HCT116 (cell line): ENCODE measurements around the gene ZSWIM6. TPM values are rescaled to one million over a fixed set of nuclear protein-coding genes. Genes with fewer than 3 reads are reported as not detected.
A peak's percentile ranks its signal among the peaks of the same experiment; 100 is the strongest.

ENCODE experiments used
- ATAC-seq: fragments of 200-7000 bp; cut with Tn5 transposase; 2 replicates; pipeline ENCODE4 v1.9.1; 2020; ENCODE audit warnings: mild to moderate bottlenecking, moderate library complexity
- BruUV-seq: library from RNA; stranded (reverse); fragments of 400-500 nt; replicated peaks from 2 replicates; lab custom pipeline; 2021; lab: Mats Ljungman, UMichigan
- CTCF ChIA-PET: fragments of 300-600 bp; sonication (Branson Sonifier 250); formaldehyde crosslinking; loops from one replicate; lab custom pipeline; 2021; ENCODE audit warnings: antibody characterized with exemption; lab: Charles Lee
- POLR2A ChIA-PET: fragments of 300-600, 350-600 bp; sonication (Branson Sonifier 250); formaldehyde crosslinking; loops from one replicate; lab custom pipeline; 2021; ENCODE audit warnings: antibody characterized with exemption; lab: Charles Lee
- RAD21 ChIA-PET, 2 experiments: fragments of 300-600 bp; sonication (Branson Sonifier 250); formaldehyde crosslinking; loops; one replicate each; lab custom pipeline; 2023; ENCODE audit warnings: low total read pairs in 2 of 2; ENCODE audit not compliant: uncharacterized antibody in 2 of 2, unreplicated experiment in 2 of 2, low non-redundant PET in 1 of 2; lab: Charles Lee
- DNase-seq: peaks from one replicate; pipeline ENCODE4 v3.0.0-alpha.2; 2010; ENCODE audit warnings: low read depth, low spot score
- H2AFZ ChIP-seq: fragments of 200-600 bp; shearing (Covaris generic), sonication (generic); 2 replicates; pipeline ENCODE4 v1.6.1; 2017; ENCODE audit warnings: low read depth, mixed run types, mixed read lengths, antibody characterized with exemption, low read length; ENCODE audit not compliant: poor library complexity, severe bottlenecking
- H3K27ac ChIP-seq: 2 replicates; pipeline ENCODE4 v1.5.1; 2012; ENCODE audit warnings: low read depth, low read length
- H3K27me3 ChIP-seq: fragments of 200-600 bp; sonication (generic); 2 replicates; pipeline ENCODE4 v1.6.1; 2016; ENCODE audit warnings: mixed run types, low read length, mixed read lengths; ENCODE audit not compliant: insufficient read depth
- H3K36me3 ChIP-seq, 2 experiments: fragments of 200-500 bp in 1 of 2; fragments of 200-600 bp in 1 of 2; sonication (Bioruptor generic) in 1 of 2; sonication (generic) in 1 of 2; 2 replicates each; pipeline versions ENCODE4 v1.5.1 to v1.6.1; 2014 to 2016; ENCODE audit warnings: low read length in 2 of 2, inconsistent platforms in 1 of 2, mixed read lengths in 1 of 2, mixed run types in 1 of 2; ENCODE audit not compliant: insufficient read depth in 2 of 2, control insufficient read depth in 1 of 2
- H3K4me1 ChIP-seq, 2 experiments: fragments of 200-600 bp in 1 of 2; sonication (generic) in 1 of 2; 2 replicates each; pipeline versions ENCODE4 v1.5.1 to v1.6.1; 2012 to 2017; ENCODE audit warnings: low read length in 2 of 2, inconsistent platforms in 1 of 2, mild to moderate bottlenecking in 1 of 2, mixed read lengths in 1 of 2, mixed run types in 1 of 2, moderate library complexity in 1 of 2; ENCODE audit not compliant: insufficient read depth in 2 of 2, control insufficient read depth in 1 of 2
- H3K4me2 ChIP-seq: fragments of 200-600 bp; sonication (generic); 2 replicates; pipeline ENCODE4 v1.6.1; 2017; ENCODE audit warnings: mixed run types, low read length, mixed read lengths
- H3K4me3 ChIP-seq, 2 experiments: fragments of 200-600 bp in 1 of 2; sonication (generic) in 1 of 2; replicated peaks in 1 of 2; 2 replicates each; pipeline ENCODE4 v1.5.1; 2011 to 2016; ENCODE audit warnings: low read length in 2 of 2, control low read depth in 1 of 2, low read depth in 1 of 2, mild to moderate bottlenecking in 1 of 2, mixed read lengths in 1 of 2, mixed run types in 1 of 2
- H3K79me2 ChIP-seq: fragments of 200-600 bp; sonication (generic); 2 replicates; pipeline ENCODE4 v1.6.1; 2017; ENCODE audit warnings: mild to moderate bottlenecking, mixed run types, low read length, moderate library complexity, mixed read lengths; ENCODE audit not compliant: insufficient read depth
- H3K9ac ChIP-seq: fragments of 200-600 bp; sonication (generic); 2 replicates; pipeline ENCODE4 v1.6.1; 2016; ENCODE audit warnings: low read length, mixed read lengths
- H3K9me2 ChIP-seq: fragments of 200-600 bp; sonication (generic), shearing (Covaris generic); 2 replicates; pipeline ENCODE4 v1.6.1; 2017; ENCODE audit warnings: mixed run types, mild to moderate bottlenecking, moderate library complexity; ENCODE audit not compliant: insufficient read depth
- H3K9me3 ChIP-seq, 2 experiments: fragments of 200-500 bp in 1 of 2; fragments of 200-600 bp in 1 of 2; sonication (Bioruptor generic) in 1 of 2; sonication (generic) in 1 of 2; 2 replicates each; pipeline ENCODE4 v1.6.1; 2014 to 2017; ENCODE audit warnings: low read length in 2 of 2, mixed read lengths in 2 of 2, inconsistent platforms in 1 of 2, low read depth in 1 of 2, mild to moderate bottlenecking in 1 of 2, mixed run types in 1 of 2, moderate library complexity in 1 of 2; ENCODE audit not compliant: control insufficient read depth in 1 of 2, insufficient read depth in 1 of 2
- H4K20me1 ChIP-seq: fragments of 200-600 bp; sonication (generic), shearing (Covaris generic); 2 replicates; pipeline ENCODE4 v1.6.1; 2017; ENCODE audit warnings: mixed run types, mild to moderate bottlenecking, moderate library complexity; ENCODE audit not compliant: insufficient read depth
- CEBPB ChIP-seq: IDR thresholded peaks from 2 replicates; pipeline ENCODE4 v1.6.1; 2012; ENCODE audit warnings: low read depth
- CTCF ChIP-seq, 3 experiments: fragments of 200-600 bp in 1 of 3; sonication (generic) in 1 of 3; IDR thresholded peaks in 2 of 3; conservative IDR thresholded peaks in 1 of 3; 2 replicates each; pipeline ENCODE4 v1.5.1; 2012 to 2017; ENCODE audit warnings: low read depth in 2 of 3, low read length in 2 of 3, antibody characterized with exemption in 1 of 3, borderline replicate concordance in 1 of 3, control low read depth in 1 of 3, mild to moderate bottlenecking in 1 of 3, mixed read lengths in 1 of 3, mixed run types in 1 of 3, moderate library complexity in 1 of 3; ENCODE audit not compliant: insufficient read depth in 1 of 3
- EGR1 ChIP-seq: IDR thresholded peaks from 2 replicates; pipeline ENCODE4 v1.6.1; 2012; ENCODE audit warnings: low read depth
- ELF1 ChIP-seq: IDR thresholded peaks from 2 replicates; pipeline ENCODE4 v1.6.1; 2012; ENCODE audit warnings: low read depth, borderline replicate concordance
- EZH2 ChIP-seq: fragments of 200-600 bp; sonication (generic); IDR thresholded peaks from 2 replicates; pipeline ENCODE4 v1.6.1; 2017; ENCODE audit warnings: antibody characterized with exemption, mixed run types
- EZH2phosphoT487 ChIP-seq: fragments of 200-600 bp; IDR thresholded peaks from 2 replicates; pipeline ENCODE4 v1.6.1; 2018; ENCODE audit warnings: antibody characterized with exemption, borderline replicate concordance
- FOSL1 ChIP-seq: IDR thresholded peaks from 2 replicates; pipeline ENCODE4 v1.6.1; 2012; ENCODE audit warnings: low read depth
- JUND ChIP-seq: IDR thresholded peaks from 2 replicates; pipeline ENCODE4 v1.6.1; 2012
- MAX ChIP-seq: IDR thresholded peaks from 2 replicates; pipeline ENCODE4 v1.6.1; 2012
- POLR2A ChIP-seq: IDR thresholded peaks from 2 replicates; pipeline ENCODE4 v1.7.0; 2011; ENCODE audit warnings: borderline replicate concordance; ENCODE audit not compliant: insufficient read depth, insufficient read length; ENCODE audit errors: extremely low read depth
- POLR2AphosphoS5 ChIP-seq: IDR thresholded peaks from 2 replicates; pipeline ENCODE4 v1.6.1; 2011; ENCODE audit warnings: mild to moderate bottlenecking, low read depth, low read length, moderate library complexity
- REST ChIP-seq: IDR thresholded peaks from 2 replicates; pipeline ENCODE4 v1.6.1; 2012; ENCODE audit warnings: low read depth
- SIN3A ChIP-seq: IDR thresholded peaks from 2 replicates; pipeline ENCODE4 v1.6.1; 2012; ENCODE audit warnings: low read depth
- SP1 ChIP-seq: IDR thresholded peaks from 2 replicates; pipeline ENCODE4 v1.6.1; 2012; ENCODE audit warnings: low read depth
- SRF ChIP-seq: IDR thresholded peaks from 2 replicates; pipeline ENCODE4 v1.6.1; 2012; ENCODE audit warnings: low read depth
- TCF7L2 ChIP-seq: IDR thresholded peaks from 2 replicates; pipeline ENCODE4 v1.7.0; 2011; ENCODE audit warnings: borderline replicate concordance, inconsistent platforms; ENCODE audit not compliant: insufficient read depth, insufficient read length; ENCODE audit errors: extremely low read depth
- YY1 ChIP-seq: IDR thresholded peaks from 2 replicates; pipeline ENCODE4 v1.6.1; 2011; ENCODE audit warnings: low read length, low read depth, moderate library complexity, mild to moderate bottlenecking; ENCODE audit not compliant: insufficient replicate concordance; ENCODE audit errors: extremely low read depth
- ZBTB33 ChIP-seq: IDR thresholded peaks from 2 replicates; pipeline ENCODE4 v1.6.1; 2011; ENCODE audit warnings: mild to moderate bottlenecking, low read length, moderate library complexity; ENCODE audit not compliant: insufficient replicate concordance; ENCODE audit errors: extremely low read depth
- ZFX ChIP-seq: fragments of 450-650 bp; IDR thresholded peaks from 2 replicates; pipeline ENCODE4 v1.6.1; 2017
- intact Hi-C: fragments of 100-400 bp; cut with micrococcal nuclease; formaldehyde crosslinking; loops from 2 replicates; pipeline ENCODE4 v1.10.0; 2022
- total RNA-seq: library from RNA; stranded (reverse); gene quantifications from one replicate; pipeline ENCODE4 v1.2.1, GENCODE V29; 2021; ENCODE audit not compliant: unreplicated experiment

The ZSWIM6 gene
- total RNA-seq, 1 experiment from 2014 or later: 7.4 TPM

- Histone ChIP-seq H3K27me3 (no peaks in the 10 kb centered on the region), H2AFZ (no peak overlapping the region), H3K9me2 (no peaks in the 10 kb centered on the region), H3K27ac (peak overlapping the region; percentile 55; the same call in 1 of the 2 replicates), H3K79me2 (peaks cover 38% of the 10 kb centered on the region), H3K4me2 (peak overlapping the region; percentile 58), H3K4me3 (peak overlapping the region; percentile 14 to 41), H4K20me1 (no peaks in the 10 kb centered on the region), H3K9me3 (no peaks in the 10 kb centered on the region), H3K9ac (peak overlapping the region; percentile 48), H3K4me1 (peaks cover 31 to 36% of the 10 kb centered on the region in 2 experiments), H3K36me3 (no peaks in the 10 kb centered on the region)
- no TSS peak for BruUV-seq
- ChIA-PET RAD21 (interaction anchor here in 1 of 2 experiments (0.6 kb wide), 1 partner anchor 245 kb away, joined by 4 read pairs; no protein-coding TSS in a partner anchor), POLR2A (interaction anchor here (0.7 to 1.5 kb wide), 2 partner anchors 74 to 77 kb away, joined by 3 to 5 read pairs; no protein-coding TSS in a partner anchor), CTCF (no interaction called here)
- intact Hi-C loops: loop anchor here (2.0 to 10.0 kb wide), 2 partner anchors 76 to 354 kb away; partner anchors contain the start of gene ZSWIM6
- ATAC-seq (peak; percentile 98), DNase-seq (peak; percentile 99)
- TF ChIP-seq CTCF (IDR thresholded peaks at IDR 0.05 in 2 of 3, conservative IDR thresholded peaks at IDR 0.05 in 1 of 3; ENCODE audit: borderline replicate concordance in 1 of 3, insufficient read depth in 1 of 3, low read depth in 2 of 3, low read length in 2 of 3) (no peak), SRF (peak; percentile 85), SP1 (peak; percentile 95), SIN3A (peak; percentile 95), ZBTB33 (peak; percentile 73), EZH2 (no peak), JUND (peak; percentile 91), ZFX (no peak), YY1 (peak; percentile 48), ELF1 (peak; percentile 58), MAX (peak; percentile 76), FOSL1 (peak; percentile 64), POLR2AphosphoS5 (peak; percentile 80), EZH2phosphoT487 (no peak), TCF7L2 (peak; percentile 84), CEBPB (peak; percentile 98), EGR1 (peak; percentile 88), POLR2A (no peak), REST (no peak)
Observed at GRCh38 chr5:61408476-61409168, 76.6 kb downstream of the ZSWIM6 start.
